LNCAP (cell line): ENCODE results near the gene CCDC136.

Source experiments
- TF ChIP-seq, protein P1 (sequence below): fragments of 450-650 bp; IDR thresholded peaks from 2 replicates; pipeline ENCODE4 v1.5.1; 2017; ENCODE audit warnings: mild to moderate bottlenecking

CCDC136 gene

DNA sequence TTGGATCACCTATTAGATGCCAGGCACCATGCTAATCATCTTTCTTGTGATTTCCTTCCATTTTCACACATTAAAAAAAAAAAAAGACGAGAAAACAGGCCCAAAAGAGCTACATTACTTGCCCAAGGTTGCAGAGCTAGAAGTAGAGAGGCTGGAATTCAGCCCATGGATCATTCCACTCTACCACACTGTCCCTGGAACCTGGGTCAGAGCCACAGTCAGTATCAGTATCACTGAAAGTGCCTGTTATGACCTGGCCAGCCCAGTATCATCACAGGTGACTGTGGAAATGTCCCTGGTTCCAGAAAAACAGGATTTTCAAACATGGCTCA is 35.1 kb downstream of the CCDC136 start:
- TF ChIP-seq, protein P1, sequence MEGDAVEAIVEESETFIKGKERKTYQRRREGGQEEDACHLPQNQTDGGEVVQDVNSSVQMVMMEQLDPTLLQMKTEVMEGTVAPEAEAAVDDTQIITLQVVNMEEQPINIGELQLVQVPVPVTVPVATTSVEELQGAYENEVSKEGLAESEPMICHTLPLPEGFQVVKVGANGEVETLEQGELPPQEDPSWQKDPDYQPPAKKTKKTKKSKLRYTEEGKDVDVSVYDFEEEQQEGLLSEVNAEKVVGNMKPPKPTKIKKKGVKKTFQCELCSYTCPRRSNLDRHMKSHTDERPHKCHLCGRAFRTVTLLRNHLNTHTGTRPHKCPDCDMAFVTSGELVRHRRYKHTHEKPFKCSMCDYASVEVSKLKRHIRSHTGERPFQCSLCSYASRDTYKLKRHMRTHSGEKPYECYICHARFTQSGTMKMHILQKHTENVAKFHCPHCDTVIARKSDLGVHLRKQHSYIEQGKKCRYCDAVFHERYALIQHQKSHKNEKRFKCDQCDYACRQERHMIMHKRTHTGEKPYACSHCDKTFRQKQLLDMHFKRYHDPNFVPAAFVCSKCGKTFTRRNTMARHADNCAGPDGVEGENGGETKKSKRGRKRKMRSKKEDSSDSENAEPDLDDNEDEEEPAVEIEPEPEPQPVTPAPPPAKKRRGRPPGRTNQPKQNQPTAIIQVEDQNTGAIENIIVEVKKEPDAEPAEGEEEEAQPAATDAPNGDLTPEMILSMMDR: no peak

DNA sequence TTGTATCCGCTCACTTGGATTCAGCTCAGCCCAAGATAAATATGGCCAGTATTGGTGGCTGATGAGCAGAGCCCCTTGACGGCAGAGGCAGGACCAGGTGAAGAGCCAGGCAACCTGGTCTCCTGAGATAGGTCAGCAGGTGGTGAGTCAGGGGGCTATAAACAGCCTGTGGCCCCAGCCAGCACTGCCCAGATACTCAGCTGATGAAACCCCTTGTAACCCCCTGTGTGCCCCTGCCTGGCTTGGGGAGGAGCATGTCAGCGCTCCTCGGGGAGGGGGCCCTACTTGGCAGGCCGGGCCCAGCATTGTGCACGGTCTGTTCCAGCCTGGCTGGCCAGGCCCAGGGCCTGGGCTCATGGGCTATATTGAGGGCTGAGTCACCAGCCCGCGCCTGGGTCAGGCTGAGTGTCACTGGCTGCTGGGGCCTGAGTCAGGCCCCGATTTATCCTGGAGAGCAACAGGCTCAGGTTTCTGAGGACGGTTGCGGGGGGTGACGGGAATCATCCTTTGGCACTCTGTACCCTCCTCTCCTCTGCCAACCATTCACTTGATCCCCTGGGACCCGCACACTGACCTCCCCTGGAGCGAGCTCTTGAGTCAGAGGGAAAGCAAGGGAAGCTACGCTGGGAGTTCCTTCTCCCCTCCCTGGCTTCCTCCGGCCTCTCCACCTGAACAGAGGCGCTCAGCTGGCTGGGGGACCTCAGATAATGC is 35.6 kb downstream of the CCDC136 start:
- TF ChIP-seq, protein P1: no peak

DNA sequence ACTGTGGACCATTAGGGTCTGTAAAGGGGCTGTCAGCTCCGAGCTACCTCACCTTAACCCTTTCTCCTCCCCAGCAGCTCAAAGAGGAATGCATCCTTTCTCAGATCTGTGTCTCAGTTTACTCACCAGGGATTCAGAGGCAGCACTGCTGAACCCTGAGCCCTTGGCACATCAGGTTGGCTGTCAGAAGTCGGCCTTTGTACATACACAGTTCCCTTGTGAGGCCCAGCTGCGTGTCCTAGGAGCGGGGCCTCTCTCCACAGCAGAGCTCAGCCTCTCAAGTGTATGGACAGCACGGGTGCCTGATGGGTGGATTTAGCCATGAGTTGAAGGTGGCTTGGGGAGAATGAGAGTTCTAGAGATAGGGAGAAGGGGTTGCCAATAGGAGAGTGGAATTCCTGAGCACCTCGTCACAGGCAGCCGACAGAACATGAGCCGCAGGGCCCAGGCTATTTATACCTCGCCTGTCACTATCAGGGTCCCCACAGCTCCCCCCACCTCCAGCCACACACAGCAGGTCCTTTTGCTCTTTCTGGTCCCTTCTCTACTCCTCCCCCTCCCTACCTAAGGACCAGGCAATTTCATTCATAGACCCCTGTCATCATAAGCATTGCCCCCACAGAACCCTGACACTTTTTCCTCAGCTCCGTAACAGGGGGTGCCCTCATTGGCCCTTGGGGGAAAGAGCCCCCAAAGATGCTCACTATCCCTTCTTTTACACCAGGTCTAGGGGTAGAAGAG is 36.4 kb downstream of the CCDC136 start:
- TF ChIP-seq, protein P1: no peak

DNA sequence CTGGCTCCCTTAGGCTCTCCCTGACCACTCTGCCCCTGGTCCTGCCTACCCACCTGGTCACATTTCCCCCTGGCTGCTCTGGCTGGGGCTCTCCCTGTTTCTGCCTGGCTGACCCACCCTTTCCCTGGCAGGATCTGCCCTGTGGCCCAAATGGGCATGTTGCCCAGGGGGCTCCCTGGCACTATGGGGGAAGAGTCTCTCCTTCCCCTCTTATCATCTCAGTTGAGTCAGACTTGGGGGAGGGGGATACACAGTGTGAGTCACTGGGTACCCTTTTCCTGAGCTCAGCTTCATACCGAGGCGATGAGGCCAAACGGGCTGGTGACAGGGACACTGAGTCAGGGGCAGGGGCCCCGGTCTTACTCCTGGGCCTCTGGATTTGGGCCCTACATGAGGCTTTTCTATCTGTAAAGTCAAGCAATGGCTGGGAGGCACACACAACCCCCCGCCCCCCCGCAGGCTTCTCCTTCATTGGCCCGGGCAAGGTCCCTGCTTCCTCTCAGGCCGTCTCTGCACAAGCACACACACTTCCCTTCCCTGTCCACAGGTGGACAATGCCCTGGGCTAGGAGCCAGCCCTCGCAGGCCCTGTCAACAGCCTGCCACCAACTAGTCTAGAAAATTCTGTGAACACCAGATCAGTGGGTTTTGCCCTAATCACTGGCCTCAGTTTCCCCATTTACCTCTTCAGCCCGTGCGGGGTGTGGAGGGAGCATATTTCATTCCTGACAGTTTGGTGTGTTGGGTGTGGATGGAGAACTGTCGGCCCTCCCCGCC is 37.8 kb downstream of the CCDC136 start:
- TF ChIP-seq, protein P1: no peak

DNA sequence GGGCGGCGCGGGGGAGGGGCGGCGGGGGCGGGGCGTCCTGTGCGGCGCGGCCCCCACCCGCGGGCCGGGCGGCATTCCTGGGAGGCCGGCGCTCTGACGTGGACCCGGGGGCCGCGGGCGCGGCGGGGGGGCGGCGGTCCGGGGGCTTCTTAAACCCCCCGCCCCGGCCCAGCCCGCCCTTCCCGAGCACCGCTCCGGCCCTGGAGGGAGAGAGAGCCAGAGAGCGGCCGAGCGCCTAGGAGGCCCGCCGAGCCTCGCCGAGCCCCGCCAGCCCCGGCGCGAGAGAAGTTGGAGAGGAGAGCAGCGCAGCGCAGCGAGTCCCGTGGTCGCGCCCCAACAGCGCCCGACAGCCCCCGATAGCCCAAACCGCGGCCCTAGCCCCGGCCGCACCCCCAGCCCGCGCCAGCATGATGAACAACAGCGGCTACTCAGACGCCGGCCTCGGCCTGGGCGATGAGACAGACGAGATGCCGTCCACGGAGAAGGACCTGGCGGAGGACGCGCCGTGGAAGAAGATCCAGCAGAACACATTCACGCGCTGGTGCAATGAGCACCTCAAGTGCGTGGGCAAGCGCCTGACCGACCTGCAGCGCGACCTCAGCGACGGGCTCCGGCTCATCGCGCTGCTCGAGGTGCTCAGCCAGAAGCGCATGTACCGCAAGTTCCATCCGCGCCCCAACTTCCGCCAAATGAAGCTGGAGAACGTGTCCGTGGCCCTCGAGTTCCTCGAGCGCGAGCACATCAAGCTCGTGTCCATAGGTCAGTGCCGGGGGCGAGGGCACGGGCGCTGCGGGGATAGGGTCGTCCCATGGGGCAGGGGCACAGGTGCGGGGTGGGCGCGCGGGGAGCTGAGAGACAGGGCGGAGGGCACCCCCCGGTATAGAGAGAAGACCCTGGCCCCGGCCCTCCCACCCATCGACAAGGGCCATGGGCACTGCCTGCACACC is 38.7 kb downstream of the CCDC136 start, which contains the start of gene FLNC:
FLNC (plus strand) TSS at position 176 of the 947 bp plus-strand sequence; CDS start at position 408, 232 bp downstream.
- TF ChIP-seq, protein P1: no peak

DNA sequence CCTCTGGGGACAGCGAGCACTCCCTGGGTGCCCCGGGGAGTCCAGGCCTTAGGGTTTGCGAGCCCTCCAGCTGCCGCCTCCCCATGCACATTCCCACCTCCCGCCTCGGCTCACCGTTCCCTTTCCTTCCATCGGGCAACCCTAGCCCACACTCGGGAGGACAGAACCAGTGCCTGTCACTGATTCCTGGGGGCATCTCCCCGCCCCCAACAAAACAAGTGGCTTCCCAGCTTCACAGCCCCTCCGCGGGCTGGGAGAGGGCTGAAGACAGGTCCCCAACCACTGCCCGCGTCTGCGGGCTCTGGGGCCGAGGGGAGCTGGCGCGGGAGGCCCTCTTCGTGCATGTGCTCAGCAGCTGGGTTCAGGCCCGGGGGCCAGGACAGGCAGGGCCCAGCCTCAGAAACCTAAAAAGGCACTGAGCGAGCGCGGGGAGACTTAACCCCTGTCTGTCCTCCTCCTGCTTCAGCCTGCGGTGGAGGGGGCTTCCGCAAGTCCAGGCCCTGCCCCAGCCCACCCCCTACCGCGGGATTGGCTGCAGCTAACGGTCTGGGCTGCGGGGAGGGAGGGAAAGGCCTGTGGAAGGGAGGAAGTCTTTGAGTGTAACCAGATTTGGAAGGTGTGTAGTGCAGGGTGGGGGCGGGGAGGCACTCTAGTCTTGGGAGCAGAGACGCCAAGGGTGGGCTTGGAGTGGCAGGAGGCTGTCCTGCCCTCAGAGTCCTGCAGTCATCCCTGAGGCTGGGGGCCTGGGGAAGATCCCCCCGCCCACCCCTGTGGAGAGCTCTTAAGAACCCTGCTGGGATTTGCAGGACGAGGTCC is 39.6 kb downstream of the CCDC136 start:
- TF ChIP-seq, protein P1: no peak
